ENCODE data around the gene SHC2.
"Not testable (repeated sequence)": the region's sequence is repeated elsewhere in the genome, so short reads cannot be mapped to it uniquely, and the experiment has no call there.

SHC2 gene

GRCh38 chr19:439167-439900, 21.5 kb downstream of the SHC2 start:
- no peak for TF ChIP-seq POLR2A (IDR thresholded peaks at IDR 0.05; ENCODE audit: low read depth, low read length)
- DNase-seq (ENCODE audit: insufficient read length, low spot score) (no peak), FAIRE-seq (no peak)

- TF ChIP-seq POLR2A (IDR thresholded peaks at IDR 0.05; ENCODE audit: low read depth, low read length), result no peak
- FAIRE-seq (no peak), DNase-seq (ENCODE audit: insufficient read length, low spot score) (no peak)
Observed at GRCh38 chr19:438416-438958, 22.3 kb downstream of the SHC2 start.

GRCh38 chr19:437041-437440, 23.8 kb downstream of the SHC2 start:
- FAIRE-seq (no peak), DNase-seq (ENCODE audit: insufficient read length, low spot score) (no peak)
- TF ChIP-seq POLR2A (IDR thresholded peaks at IDR 0.05; ENCODE audit: low read depth, low read length), result no peak

GRCh38 chr19:436413-436950, 24.4 kb downstream of the SHC2 start:
- no peak for DNase-seq (ENCODE audit: insufficient read length, low spot score)
- no peak for FAIRE-seq

GRCh38 chr19:435707-436412, 25.0 kb downstream of the SHC2 start:
- DNase-seq (ENCODE audit: insufficient read length, low spot score), result no peak
- TF ChIP-seq POLR2A (IDR thresholded peaks at IDR 0.05; ENCODE audit: low read depth, low read length), result no peak
- no peak for FAIRE-seq

More at GRCh38 chr19:436413-436950, 24.4 kb downstream of the SHC2 start:
- TF ChIP-seq POLR2A (IDR thresholded peaks at IDR 0.05; ENCODE audit: low read depth, low read length), result no peak

GRCh38 chr19:435056-435706, 25.7 kb downstream of the SHC2 start:
- FAIRE-seq (no peak), DNase-seq (ENCODE audit: insufficient read length, low spot score) (no peak)
- no peak for TF ChIP-seq POLR2A (IDR thresholded peaks at IDR 0.05; ENCODE audit: low read depth, low read length)

GRCh38 chr19:434152-434960, 26.5 kb downstream of the SHC2 start:
- FAIRE-seq (no peak), DNase-seq (ENCODE audit: insufficient read length, low spot score) (no peak)
- TF ChIP-seq POLR2A (IDR thresholded peaks at IDR 0.05; ENCODE audit: low read depth, low read length), result no peak

- no peak for FAIRE-seq
- no peak for DNase-seq (ENCODE audit: insufficient read length, low spot score)
- TF ChIP-seq POLR2A (IDR thresholded peaks at IDR 0.05; ENCODE audit: low read depth, low read length), result no peak
Observed at GRCh38 chr19:430701-431100, 30.1 kb downstream of the SHC2 start.

GRCh38 chr19:428149-428548, 32.7 kb downstream of the SHC2 start:
- TF ChIP-seq POLR2A (IDR thresholded peaks at IDR 0.05; ENCODE audit: low read depth, low read length), result no peak
- no peak for DNase-seq (ENCODE audit: insufficient read length, low spot score)
- no peak for FAIRE-seq

GRCh38 chr19:427675-428074, 33.2 kb downstream of the SHC2 start:
- FAIRE-seq; DNase-seq (ENCODE audit: insufficient read length, low spot score): not testable (repeated sequence)

- no peak for DNase-seq (ENCODE audit: insufficient read length, low spot score)
- FAIRE-seq, result no peak
- TF ChIP-seq POLR2A (IDR thresholded peaks at IDR 0.05; ENCODE audit: low read depth, low read length), result no peak
Observed at GRCh38 chr19:426725-427445, 33.9 kb downstream of the SHC2 start.

- no peak for DNase-seq (ENCODE audit: insufficient read length, low spot score)
- no peak for TF ChIP-seq POLR2A (IDR thresholded peaks at IDR 0.05; ENCODE audit: low read depth, low read length)
- FAIRE-seq, result no peak
Observed at GRCh38 chr19:425056-425455, 35.8 kb downstream of the SHC2 start.

GRCh38 chr19:424546-424945, 36.3 kb downstream of the SHC2 start:
- DNase-seq (ENCODE audit: insufficient read length, low spot score), result no peak
- TF ChIP-seq POLR2A (IDR thresholded peaks at IDR 0.05; ENCODE audit: low read depth, low read length), result no peak
- FAIRE-seq, result no peak
